ENCODE measurements around the gene DST.
"Not testable (repeated sequence)": the region's sequence is repeated elsewhere in the genome, so short reads cannot be mapped to it uniquely, and the experiment has no call there.

The DST gene

DNA sequence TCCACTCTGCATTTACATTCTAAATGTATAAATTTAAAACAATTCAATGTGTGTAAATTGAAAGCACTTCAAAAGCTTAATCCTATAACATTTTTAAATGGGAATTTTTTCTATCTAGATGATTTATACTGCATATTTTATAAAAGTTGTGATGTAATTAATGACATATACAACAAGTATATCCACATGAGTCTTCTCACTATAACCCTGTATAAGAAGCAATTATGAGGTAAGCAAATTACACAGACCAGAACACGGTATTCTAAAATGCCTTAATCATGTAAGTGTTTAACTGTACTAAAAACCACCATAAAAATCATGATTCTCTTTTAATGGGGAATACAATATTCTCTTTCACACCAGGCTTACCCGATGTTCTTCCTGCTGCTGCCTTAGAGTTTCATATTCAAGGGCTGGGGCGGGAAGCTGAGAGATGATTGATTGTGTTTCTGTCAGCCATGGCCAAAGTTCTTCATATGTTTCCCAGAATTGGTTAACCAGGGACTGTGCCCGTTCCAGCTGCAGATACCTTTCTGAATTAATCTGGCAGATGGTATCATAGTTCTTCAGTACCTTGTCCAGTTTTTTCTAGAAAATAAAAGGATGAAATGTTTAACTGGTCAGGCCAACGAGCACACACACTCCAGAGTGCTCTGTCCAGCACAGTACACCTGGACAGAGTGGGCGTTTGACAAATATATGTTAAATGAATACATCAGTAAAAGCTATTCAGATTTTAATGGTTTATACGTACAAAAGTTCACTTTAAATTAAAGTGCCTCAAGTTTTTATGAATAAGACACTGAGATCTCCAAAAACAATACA lies 127.4 kb downstream of the DST start:
- no peak for DNase-seq (ENCODE audit: low spot score)

GRCh38 chr6:56514395-56514794 lies 128.3 kb downstream of the DST start:
- DNase-seq (ENCODE audit: low spot score): no peak

DNA sequence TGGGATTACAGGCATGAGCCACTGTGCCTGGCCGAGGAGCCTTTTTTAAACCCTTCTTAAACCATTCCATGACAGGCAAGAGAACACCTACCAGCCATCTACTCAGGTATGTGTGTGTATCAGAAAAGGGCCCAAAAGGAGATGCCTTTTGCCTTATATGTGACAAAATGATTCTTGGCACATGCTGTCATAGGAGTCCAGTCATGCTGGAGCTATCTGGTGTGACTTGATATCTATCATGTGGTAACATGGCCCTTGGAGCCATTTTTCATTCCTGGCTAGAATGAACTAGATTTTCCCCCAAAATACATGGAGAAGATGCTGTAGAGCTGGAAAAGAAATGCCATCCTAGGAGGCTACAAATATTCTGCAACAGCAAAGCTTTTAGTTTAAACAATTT lies 129.1 kb downstream of the DST start:
- no peak for DNase-seq (ENCODE audit: low spot score)

- DNase-seq (ENCODE audit: low spot score): no peak
Measured at GRCh38 chr6:56511591-56511990, 131.1 kb downstream of the DST start.

DNA sequence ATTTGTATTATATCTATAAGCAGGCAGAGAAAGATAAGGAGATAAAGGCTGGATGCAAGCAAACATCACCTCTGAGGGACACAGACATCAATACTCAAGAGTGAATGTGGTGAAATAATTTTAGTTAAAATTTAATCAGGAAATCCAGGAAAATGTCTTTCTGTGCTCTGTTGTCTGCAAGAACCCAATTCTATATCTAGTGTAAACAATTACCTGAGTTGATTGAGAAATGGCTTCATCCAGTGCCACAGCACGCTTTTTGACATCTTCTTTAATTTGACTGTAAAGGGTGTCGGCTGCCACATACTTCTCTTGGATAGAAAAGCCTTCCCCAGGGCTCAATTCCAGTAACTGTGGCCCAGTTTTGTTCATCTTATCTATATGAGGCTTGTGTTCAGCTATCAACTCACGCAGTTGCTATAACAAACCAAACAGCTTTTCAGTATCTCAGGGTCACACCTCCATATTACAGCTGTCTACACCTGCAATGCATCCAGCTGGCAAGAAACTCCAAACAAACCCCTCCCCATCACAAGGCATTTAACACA lies 131.6 kb downstream of the DST start:
- DNase-seq (ENCODE audit: low spot score): peak; percentile 15

DNA sequence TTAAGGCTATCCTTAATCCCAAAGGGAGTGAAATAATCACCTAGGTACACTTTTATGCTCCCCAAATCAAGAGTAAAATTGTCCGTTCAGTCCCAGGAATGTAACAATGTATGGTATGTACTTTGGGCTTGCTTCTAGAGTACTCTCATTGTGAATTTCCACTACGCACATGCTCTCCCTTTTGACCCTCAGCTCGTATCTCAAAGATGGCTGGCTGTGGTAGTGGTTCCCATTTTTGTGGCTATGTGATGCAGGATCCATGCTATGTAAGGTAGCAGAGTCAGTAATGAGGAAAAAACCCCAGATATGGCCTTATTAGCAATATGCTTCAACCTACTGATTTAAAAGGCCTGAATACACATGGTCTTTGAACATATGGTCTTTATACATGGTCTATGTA lies 133.7 kb downstream of the DST start:
- DNase-seq (ENCODE audit: low spot score): no peak

DNA sequence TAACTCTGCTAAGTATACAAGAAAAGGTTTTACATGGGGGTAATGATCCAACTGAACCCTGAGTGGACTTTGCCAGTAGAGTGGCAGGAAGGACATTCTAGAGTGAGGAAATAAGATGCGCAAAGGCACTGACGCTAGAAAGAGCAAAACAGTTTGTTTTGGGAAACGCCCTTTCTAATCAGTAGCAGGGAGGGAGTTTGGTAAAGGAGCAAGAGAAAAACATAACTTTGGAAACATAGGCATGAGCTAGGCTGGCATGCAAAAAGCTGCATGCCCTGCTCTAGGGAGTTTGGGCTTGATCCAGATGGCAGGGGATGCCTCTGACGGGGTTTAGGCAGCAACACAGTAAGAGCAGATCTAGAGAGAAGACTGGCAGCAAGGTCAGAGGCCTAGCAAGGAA lies 135.2 kb downstream of the DST start:
- DNase-seq (ENCODE audit: low spot score): peak; percentile 34

GRCh38 chr6:56505512-56506260 lies 137.0 kb downstream of the DST start:
- DNase-seq (ENCODE audit: low spot score): no peak

GRCh38 chr6:56501993-56502392 lies 140.7 kb downstream of the DST start:
- no peak for DNase-seq (ENCODE audit: low spot score)

DNA sequence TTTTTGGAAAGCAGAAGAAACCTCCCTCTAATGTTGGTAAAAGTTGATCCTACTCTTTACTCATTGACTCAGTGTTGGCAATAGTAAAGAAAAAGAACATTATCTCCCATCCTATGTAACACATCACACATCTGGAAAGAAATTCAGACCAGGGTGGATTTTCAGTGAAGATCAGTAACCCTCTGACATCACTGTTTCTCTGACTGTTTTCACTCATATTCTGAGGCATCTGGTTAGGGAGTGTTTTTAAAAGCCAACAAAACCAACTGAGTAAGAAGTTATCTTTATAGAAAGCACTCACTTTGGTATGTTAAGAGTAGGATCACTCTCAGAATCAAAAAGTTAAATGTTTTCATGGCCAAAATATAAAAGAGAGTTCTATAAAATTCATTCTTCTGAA lies 143.6 kb downstream of the DST start:
- no peak for DNase-seq (ENCODE audit: low spot score)

GRCh38 chr6:56497691-56498090 lies 145.0 kb downstream of the DST start:
- no peak for DNase-seq (ENCODE audit: low spot score)

- DNase-seq (ENCODE audit: low spot score): no peak
Measured at GRCh38 chr6:56497240-56497639, 145.4 kb downstream of the DST start.

DNA sequence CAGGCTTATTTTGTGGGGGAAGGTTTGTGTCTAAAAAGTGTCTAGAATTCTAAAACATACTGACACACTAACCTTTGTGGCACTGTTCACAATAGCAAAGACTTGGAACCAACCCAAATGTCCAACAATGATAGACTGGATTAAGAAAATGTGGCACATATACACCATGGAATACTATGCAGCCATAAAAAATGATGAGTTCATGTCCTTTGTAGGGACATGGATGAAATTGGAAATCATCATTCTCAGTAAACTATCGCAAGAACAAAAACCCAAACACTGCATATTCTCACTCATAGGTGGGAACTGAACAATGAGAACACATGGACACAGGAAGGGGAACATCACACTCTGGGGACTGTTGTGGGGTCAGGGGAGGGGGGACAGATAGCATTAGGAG lies 146.0 kb downstream of the DST start:
- DNase-seq (ENCODE audit: low spot score): not testable (repeated sequence)

- DNase-seq (ENCODE audit: low spot score): no peak
Measured at GRCh38 chr6:56495654-56496053, 147.0 kb downstream of the DST start.

DNA sequence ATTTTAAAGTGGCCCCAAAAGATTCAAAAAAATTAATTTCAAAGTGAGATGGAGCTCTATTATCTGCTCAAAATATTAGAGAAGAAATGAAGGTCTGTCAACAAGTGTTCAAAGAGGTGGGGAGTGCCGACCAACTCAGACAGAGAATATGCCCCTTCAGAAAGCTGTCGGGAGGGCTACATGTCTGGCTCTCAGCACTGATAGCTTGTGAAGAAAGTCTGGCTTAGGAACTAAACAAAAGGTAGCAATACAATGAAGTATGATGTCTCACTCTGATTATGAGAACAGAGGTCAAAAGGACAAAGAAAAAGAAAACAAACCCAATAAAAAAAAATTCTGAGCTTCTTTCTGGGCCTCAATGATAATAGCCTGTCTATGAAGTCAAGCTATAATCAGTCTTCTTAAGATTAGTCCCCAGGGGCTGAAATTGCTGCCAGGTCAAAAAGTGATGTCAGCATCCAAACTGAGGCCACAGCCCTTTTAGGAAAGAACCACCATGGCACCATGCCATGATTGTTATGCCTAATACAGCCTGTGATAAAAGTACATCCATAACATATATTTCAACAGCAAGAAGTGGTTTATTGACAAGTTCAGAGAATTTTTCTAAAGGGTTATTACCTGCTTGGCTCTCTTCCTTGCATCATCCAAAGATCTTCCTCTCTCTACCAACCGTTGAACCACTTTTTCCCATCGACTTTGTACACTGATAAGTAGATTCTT lies 150.9 kb downstream of the DST start:
- DNase-seq (ENCODE audit: low spot score): no peak

GRCh38 chr6:56490993-56491392 lies 151.7 kb downstream of the DST start:
- DNase-seq (ENCODE audit: low spot score): no peak

DNA sequence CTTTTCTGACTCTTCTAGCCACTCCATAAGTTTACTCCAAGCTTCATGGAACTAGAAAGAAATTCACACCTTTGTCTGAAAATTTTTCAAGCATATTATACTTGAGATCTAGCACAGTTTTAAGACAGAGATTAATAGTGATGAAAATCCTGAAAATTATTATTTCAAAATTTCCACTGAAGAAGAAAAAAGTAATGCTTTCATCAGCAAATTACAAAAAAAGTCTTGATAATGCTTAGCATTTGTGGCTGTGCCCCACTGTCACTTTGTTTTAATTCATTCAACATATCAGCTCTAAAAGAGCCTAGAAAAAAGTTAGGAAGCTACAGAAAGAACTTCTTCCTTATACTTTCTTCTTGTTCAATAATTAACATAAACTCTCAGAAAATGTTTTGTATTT lies 153.1 kb downstream of the DST start:
- no peak for DNase-seq (ENCODE audit: low spot score)

DNA sequence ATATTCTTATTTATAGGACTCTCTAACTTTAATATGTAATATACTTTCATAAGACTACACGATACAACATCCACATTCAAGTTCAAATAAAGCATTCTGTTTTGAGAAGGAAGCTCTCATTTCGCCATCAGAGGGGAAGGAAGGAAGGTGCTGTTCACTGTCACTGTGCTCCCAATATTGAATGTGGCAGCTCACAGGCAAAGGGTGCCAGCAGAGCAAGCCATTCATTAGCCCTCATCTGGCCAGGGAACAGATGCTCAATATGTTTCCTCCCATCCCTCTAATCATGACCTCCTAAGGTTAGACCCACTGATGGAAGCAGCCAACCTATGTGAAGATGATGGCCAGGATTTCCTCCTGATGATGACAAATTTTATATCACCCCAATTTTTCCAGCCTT lies 154.4 kb downstream of the DST start:
- no peak for DNase-seq (ENCODE audit: low spot score)

DNA sequence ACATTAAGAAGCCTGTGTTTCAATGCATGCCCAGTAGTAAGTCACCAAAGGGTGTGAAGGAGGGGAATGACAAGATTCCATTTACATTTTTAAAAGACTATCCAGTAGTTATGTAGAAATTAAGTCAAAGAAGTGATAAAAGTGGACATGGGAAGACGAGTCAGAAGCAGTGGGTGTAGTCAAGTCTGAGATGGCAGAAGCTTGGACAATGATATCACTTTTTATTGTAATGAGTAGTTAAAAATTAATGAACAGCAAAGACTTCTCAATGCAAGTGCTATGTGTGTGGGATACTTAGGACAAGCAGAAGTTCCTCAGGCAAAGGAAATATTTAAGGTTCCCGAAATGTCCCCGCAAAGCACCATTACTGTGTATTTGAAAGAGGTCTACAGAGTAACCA lies 156.0 kb downstream of the DST start:
- DNase-seq (ENCODE audit: low spot score): no peak

DNA sequence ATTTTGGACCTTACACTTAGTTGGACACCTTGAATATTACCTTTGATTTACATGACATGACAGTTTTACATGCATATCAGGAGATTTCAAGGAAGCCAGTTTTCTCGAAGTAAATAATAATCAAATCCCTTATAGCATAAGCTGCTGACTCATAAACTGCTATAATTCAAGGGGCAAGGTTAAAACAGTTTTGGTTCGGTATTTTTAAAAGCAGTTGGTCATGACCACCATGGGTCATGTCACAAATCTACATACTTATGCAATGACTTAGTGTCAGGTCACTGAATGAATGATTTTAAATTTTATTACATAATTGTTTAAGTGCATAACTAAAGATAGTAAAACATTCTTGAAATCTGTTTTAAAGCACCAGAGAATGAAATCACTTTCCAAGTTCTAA lies 158.0 kb downstream of the DST start:
- DNase-seq (ENCODE audit: low spot score): no peak

GRCh38 chr6:56483929-56484328 lies 158.8 kb downstream of the DST start:
- DNase-seq (ENCODE audit: low spot score): no peak

- peak; percentile 56 for DNase-seq (ENCODE audit: low spot score)
Measured at GRCh38 chr6:56482525-56482924, 160.2 kb downstream of the DST start.

- no peak for DNase-seq (ENCODE audit: low spot score)
Measured at GRCh38 chr6:56481957-56482356, 160.7 kb downstream of the DST start.
